ENCODE measurements around the gene KRABD2.
"Not testable (repeated sequence)": the region's sequence is repeated elsewhere in the genome, so short reads cannot be mapped to it uniquely, and the experiment has no call there.

KRABD2 gene

DNA sequence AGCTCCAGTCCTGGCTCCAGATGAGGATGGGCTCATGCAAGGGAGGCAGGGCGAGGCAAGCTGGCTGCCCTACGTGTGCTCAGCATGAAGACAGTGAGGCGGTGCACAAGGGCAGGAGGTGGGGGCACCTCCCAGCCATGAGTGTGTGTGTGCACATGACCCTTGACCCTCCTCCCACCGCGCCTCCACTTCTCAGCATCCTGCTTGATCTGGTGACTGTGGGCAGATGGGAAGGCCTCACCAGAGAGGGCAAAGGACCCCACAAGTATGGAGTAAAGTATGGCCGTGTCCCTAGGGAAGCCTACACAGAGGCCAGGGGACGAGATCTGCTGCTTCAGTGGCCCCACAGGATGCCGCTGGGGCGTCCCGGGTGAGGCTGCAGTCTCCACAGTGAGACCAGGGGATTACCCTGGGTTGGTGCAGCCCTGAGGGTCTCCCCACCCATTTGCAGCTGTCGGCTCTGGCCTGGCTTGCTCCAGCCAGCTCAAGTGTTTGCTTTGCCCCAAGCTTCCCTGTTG lies 29.1 kb upstream of the KRABD2 start:
- Histone ChIP-seq H3K4me1 (replicated peaks) (0 out of 2 replicates have a peak, but pooled peaks cover 2% of the 10 kb centered on the region), H3K27me3 (replicated peaks) (no peaks in the 10 kb centered on the region)
- no peak for DNase-seq (ENCODE audit: low read depth in 1 of 2, low spot score in 2 of 2)

DNA sequence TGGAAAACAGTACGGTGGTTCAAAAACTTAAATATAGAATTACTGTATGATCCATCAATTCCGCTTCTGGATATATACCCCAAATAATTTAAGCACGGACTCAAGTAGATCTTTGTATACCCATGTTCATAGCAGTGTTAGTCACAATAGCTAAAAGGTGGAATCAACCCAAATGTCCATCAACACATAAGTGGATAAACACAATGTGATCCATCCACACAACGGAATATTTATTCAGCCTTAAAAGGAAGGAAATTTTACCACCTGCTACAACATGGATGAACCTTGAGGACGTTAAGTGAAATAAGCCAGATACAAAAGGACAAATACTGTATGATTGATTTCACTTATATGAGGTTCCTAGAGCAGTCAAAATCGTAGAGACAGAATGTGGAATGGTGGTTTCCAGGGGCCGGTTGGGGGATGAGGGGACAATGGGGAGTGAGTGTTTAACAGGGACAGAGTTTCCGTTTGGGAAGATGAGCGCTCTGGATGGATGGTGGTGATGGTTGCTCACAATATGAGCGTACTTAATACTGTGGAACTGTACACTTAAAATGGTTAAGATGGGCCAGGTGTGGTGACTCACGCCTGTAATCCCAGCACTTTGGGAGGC lies 26.5 kb upstream of the KRABD2 start:
- H3K9me3 ChIP-seq (replicated peaks): no peaks in the 10 kb centered on the region
- H3K27me3 ChIP-seq (replicated peaks): no peaks in the 10 kb centered on the region
- no peak overlapping the region for H3K4me3 ChIP-seq
- no peak for DNase-seq (ENCODE audit: low read depth in 1 of 2, low spot score in 2 of 2)
- no peaks in the 10 kb centered on the region for H3K4me1 ChIP-seq (replicated peaks)
- H3K36me3 ChIP-seq: no peaks in the 10 kb centered on the region
- H3K27ac ChIP-seq: no peak overlapping the region

More for the DNA sequence above, 29.1 kb upstream of the KRABD2 start:
- no peak overlapping the region for H3K27ac ChIP-seq
- H3K36me3 ChIP-seq: no peaks in the 10 kb centered on the region
- no peaks in the 10 kb centered on the region for H3K9me3 ChIP-seq (replicated peaks)
- H3K4me3 ChIP-seq: no peak overlapping the region

DNA sequence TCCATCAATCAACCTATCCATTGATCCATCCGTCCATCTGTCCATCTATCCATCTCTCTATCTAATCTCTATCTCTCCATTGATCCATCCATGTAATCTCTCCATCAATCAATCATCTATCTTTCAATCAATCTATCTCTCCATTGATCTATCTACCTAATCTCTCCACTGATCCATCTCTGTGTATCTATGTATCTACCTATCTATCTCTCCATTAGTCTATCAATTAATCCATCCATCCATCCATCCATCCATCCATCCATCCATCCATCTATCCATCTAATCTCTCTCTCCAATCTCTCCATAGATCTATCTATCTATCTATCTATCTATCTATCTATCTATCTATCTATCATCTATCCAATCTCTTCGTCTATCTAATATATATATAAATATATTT lies 24.6 kb upstream of the KRABD2 start:
- no peak overlapping the region for H3K27ac ChIP-seq
- no peak for DNase-seq (ENCODE audit: low read depth in 1 of 2, low spot score in 2 of 2)
- no peaks in the 10 kb centered on the region for H3K9me3 ChIP-seq (replicated peaks)
- no peak overlapping the region for H3K4me3 ChIP-seq
- H3K27me3 ChIP-seq (replicated peaks): no peaks in the 10 kb centered on the region
- no peaks in the 10 kb centered on the region for H3K36me3 ChIP-seq
- H3K4me1 ChIP-seq (replicated peaks): no peaks in the 10 kb centered on the region

DNA sequence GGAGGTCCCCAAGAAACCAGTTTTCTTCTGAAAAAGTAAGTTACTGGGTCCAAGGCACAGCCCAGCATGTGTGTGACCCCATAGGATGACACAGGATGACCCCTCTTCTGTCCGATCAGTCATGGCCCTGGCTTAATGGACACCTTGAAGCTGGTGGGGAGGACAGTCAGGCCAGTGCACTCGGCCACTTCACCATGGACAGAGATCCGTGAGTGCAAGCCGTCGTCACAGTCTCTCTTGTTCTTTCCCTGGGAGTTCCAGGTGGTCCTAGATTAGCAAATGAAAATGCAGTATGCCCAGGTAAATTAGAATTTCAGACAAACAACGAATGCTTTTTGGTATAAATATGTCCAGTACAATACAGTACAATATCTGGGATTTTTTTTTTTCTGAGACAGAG lies 22.5 kb upstream of the KRABD2 start:
- no peak for DNase-seq (ENCODE audit: low read depth in 1 of 2, low spot score in 2 of 2)
- Histone ChIP-seq H3K27me3 (replicated peaks) (0 out of 2 replicates have a peak, but pooled peaks cover 3% of the 10 kb centered on the region), H3K9me3 (replicated peaks) (no peaks in the 10 kb centered on the region), H3K27ac (no peak overlapping the region), H3K4me1 (replicated peaks) (no peaks in the 10 kb centered on the region), H3K36me3 (no peaks in the 10 kb centered on the region), H3K4me3 (no peak overlapping the region)

DNA sequence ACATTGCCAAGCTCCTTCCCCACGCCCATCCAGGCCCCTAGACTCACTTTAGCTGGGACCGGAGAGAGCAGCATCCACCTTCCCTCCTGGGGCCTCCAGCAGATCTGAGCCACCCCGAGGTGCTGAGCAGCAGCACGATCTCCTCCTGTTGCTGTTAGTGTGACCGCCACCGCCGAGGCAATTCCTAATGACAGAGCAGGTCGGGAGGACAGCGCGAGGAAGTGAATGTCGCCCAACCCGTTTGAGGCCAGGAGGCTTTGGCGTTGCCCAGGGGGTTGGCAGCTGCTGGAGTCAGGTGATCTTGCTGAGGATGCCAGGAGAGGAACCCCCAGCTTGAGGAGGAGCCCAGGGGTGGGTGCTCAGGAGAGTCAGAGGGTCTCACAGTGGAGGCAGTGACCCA lies 21.1 kb upstream of the KRABD2 start, which contains the start of gene RNF222:
TSS of gene RNF222 (minus strand) at position 192 of the 400 bp plus-strand sequence. CDS start 4,366 bp downstream, outside the sequence.
- Histone ChIP-seq H3K9me3 (replicated peaks) (no peaks in the 10 kb centered on the region), H3K27me3 (replicated peaks) (0 out of 2 replicates have a peak, but pooled peaks cover 3% of the 10 kb centered on the region), H3K4me3 (no peak within 1 kb of the TSS), H3K27ac (no peak within 1 kb of the TSS), H3K36me3 (no peaks in the 10 kb centered on the region), H3K4me1 (replicated peaks) (0 out of 2 replicates have a peak, but pooled peaks cover 6% of the 10 kb centered on the region)
- no peak for DNase-seq (ENCODE audit: low read depth in 1 of 2, low spot score in 2 of 2)

DNA sequence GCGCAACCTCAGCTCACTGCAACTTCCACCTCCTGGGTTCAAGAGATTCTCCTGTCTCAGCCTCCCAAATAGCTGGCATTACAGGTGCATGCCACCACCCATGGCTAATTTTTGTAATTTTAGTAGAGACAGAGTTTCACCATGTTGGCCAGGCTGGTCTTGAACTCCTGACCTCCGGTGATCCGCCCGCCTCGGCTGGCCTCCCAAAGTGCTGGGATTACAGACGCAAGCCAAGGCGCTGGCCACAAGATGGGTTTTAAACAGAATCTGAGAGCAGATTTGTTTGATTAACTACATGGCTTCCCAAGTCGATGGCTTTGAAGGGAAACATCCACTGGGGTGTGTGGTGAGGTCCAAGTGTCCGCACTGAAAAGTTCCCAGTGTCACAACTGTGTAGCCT lies 18.0 kb upstream of the KRABD2 start:
- not testable (repeated sequence) for H3K36me3 ChIP-seq; H3K27me3 ChIP-seq (replicated peaks); H3K9me3 ChIP-seq (replicated peaks); DNase-seq (ENCODE audit: low read depth in 1 of 2, low spot score in 2 of 2); H3K4me3 ChIP-seq; H3K27ac ChIP-seq
- H3K4me1 ChIP-seq (replicated peaks): peaks cover 12% of the 10 kb centered on the region

DNA sequence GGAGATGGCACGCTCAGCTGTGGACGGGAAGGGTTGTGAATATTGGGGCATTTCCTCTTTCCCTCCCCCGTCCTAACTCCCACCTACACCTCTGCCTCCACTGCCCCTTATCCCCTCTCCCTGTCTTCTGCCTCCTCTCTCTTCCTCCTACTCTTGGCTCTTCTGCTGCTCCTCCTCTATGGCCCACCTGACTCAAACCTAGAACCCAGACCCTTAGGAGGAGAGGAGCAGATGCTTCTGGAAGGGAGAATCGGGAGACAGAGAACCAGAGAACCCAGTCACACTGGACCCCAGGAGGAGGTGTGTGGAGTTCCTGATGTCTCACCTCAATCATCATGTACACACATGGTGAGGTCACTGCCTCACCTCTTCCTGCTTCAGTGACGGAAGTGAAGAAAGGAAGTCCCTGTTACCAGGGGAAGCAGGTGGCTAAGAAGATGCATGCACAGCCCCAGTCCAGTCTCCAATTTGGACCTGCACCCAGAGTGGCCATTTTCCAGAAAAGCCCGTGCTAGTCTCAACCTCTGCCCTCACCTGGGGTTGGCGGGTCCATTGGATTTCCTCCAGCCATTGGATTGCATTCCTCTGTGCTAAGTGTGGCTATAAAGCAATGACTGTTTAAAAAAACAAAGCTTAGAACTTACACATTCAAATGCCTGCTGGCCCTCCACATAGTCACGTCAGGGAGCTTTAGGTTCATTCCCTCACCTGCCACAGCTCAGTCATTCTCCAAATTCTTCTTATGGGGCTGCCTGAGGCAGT lies 17.1 kb upstream of the KRABD2 start:
- Histone ChIP-seq H3K27ac (no peak overlapping the region), H3K4me3 (no peak overlapping the region), H3K4me1 (replicated peaks) (peaks cover 12% of the 10 kb centered on the region), H3K36me3 (no peaks in the 10 kb centered on the region), H3K9me3 (replicated peaks) (no peaks in the 10 kb centered on the region), H3K27me3 (replicated peaks) (0 out of 2 replicates have a peak, but pooled peaks cover 3% of the 10 kb centered on the region)
- no peak for DNase-seq (ENCODE audit: low read depth in 1 of 2, low spot score in 2 of 2)

DNA sequence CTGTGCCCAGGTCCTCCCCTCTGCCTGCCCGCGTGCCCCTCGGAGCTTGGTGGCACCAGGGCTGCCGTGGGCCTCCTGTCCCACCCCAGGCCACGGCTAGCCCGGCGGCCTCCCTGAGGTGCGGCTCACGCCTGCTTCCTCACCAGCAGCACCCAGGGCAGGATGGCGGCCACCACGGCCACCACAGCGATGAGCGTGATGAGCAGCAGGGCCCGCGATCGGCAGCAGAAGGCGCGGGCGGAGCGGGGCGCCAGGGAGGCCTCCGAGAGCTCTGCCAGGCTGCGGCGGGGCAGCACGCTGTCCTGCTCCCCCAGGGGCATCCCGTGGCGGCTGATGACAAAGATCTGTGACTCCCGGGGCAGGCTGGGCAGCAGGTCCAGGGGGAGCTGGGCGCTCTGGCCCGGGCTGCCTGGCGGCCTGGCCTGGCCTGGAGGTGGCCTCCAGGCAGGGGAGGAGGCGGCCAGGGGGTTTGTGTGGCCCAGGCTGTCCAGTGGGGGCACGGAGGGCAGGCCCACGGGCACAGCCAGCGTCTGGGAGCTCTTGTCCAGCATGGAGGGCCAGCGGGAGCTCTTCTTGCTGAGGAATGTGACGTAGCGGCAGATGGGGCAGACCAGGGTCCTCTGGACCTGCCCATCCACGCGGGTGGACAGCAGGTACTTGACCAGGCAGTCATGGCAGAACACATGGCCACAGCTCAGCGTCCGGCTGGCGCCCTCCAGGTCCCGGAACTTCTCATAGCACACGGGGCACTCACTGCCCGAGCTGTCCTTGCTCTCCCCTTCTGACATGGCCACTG lies 16.4 kb upstream of the KRABD2 start:
- no peak overlapping the region for H3K27ac ChIP-seq
- no peak for DNase-seq (ENCODE audit: low read depth in 1 of 2, low spot score in 2 of 2)
- no peaks in the 10 kb centered on the region for H3K9me3 ChIP-seq (replicated peaks)
- 0 out of 2 replicates have a peak, but pooled peaks cover 3% of the 10 kb centered on the region for H3K27me3 ChIP-seq (replicated peaks)
- H3K36me3 ChIP-seq: no peaks in the 10 kb centered on the region
- peaks cover 12% of the 10 kb centered on the region for H3K4me1 ChIP-seq (replicated peaks)
- H3K4me3 ChIP-seq: no peak overlapping the region

DNA sequence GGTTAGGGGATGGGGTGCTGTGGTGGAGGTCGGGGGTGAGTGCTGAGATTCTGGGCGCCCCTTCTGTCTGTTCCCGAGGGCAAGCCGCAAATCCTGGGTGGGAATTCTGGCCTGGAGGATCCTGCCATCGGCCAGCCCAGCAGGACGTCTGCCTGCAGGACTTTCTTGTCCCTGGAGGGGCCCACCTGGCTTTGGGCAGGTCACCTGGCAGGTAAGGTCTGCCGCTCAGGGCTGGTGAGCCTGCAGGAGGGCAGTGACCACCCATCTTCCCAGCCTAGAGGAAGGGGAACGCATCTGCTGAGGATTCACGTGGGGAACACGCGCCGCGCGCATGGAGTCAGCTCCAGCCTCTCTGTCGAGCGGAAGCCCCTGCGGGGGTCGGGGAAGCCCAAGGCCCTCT lies 15.8 kb upstream of the KRABD2 start:
- Histone ChIP-seq H3K4me3 (no peak overlapping the region), H3K27ac (no peak overlapping the region), H3K4me1 (replicated peaks) (peaks cover 12% of the 10 kb centered on the region), H3K27me3 (replicated peaks) (0 out of 2 replicates have a peak, but pooled peaks cover 3% of the 10 kb centered on the region), H3K36me3 (no peaks in the 10 kb centered on the region), H3K9me3 (replicated peaks) (no peaks in the 10 kb centered on the region)
- no peak for DNase-seq (ENCODE audit: low read depth in 1 of 2, low spot score in 2 of 2)

DNA sequence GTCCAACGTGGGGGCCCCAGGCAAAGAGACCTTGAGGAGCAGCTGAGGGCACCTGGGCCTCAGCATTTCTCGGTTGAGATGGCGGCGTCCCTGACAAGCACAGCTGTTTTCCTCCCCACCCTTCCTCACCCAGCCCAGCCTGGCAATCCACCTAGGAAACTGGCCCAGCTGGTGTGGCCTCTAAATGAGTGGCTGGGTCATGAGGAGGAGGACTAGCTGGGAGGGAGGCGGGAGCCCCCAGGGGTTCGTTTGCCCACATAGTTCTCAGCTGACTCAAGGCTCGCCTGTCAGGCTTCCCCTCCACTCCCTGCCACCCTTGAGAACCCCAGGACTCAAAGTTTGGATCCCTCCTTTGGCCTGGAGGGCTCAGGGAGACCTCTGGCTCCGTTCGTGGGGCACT lies 15.2 kb upstream of the KRABD2 start:
- H3K36me3 ChIP-seq: no peaks in the 10 kb centered on the region
- H3K4me3 ChIP-seq: no peak overlapping the region
- H3K27ac ChIP-seq: no peak overlapping the region
- H3K9me3 ChIP-seq (replicated peaks): no peaks in the 10 kb centered on the region
- H3K27me3 ChIP-seq (replicated peaks): 0 out of 2 replicates have a peak, but pooled peaks cover 3% of the 10 kb centered on the region
- DNase-seq (ENCODE audit: low read depth in 1 of 2, low spot score in 2 of 2): no peak
- peaks cover 12% of the 10 kb centered on the region for H3K4me1 ChIP-seq (replicated peaks)

DNA sequence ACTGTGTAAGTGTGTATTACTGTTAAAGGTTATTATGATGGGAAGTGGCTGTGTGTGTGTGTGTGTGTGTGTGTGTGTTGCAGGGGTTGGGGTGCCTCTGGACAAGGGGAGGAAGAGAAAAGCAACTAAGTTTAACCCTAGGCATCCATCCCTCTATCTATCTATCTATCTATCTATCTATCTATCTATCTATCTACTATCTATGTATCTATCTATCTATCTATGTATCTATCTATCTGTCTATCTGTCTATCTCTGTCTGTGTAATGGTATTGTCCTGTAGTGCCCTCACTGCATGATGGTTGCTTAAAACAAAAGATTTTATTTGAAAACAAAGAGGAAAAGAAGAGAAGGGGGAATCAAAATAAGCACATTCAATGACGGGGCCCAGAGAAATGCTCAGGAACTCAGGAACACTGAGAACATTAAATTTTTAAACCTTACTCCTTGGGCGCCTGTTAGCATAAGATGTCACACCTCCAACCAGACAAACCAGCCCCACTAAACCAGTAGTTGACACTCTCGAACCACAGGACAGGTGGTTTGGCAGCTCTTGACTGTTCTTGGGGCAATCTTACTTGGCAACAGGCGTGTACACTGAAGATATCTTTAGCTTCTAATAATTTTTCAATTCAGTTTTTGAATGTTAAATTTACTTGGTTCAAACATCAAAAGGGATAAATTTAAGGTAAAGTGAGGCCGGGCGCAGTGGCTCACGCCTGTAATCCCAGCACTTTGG lies 11.6 kb upstream of the KRABD2 start:
- no peaks in the 10 kb centered on the region for H3K27me3 ChIP-seq (replicated peaks)
- H3K36me3 ChIP-seq: peaks cover 4% of the 10 kb centered on the region; the same call in 1 of the 2 replicates
- H3K4me3 ChIP-seq: no peak overlapping the region
- DNase-seq (ENCODE audit: low read depth in 1 of 2, low spot score in 2 of 2): no peak
- no peak overlapping the region for H3K27ac ChIP-seq
- peaks cover 24% of the 10 kb centered on the region for H3K4me1 ChIP-seq (replicated peaks)
- H3K9me3 ChIP-seq (replicated peaks): no peaks in the 10 kb centered on the region

DNA sequence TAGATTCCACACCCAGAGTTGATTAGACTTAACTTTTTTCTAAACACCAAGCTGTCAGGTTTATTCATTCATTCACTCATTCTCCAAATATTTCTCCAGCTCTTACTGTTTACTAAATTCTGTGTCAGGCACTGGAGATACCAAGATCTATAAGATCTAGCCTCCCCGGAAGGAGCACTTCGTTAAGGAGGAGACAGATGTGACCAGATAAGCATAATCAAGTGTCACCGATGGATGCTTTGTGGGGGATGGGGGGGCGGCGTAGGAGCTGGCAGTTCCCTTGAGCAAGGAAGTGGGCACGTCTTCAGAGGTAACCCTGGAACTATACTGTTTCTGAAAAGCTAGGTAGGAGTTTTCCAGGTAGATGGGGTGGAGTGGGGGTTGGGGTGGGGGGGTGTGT lies 10.3 kb upstream of the KRABD2 start:
- no peak overlapping the region for H3K27ac ChIP-seq
- DNase-seq (ENCODE audit: low read depth in 1 of 2, low spot score in 2 of 2): no peak
- H3K4me1 ChIP-seq (replicated peaks): peaks cover 25% of the 10 kb centered on the region
- no peaks in the 10 kb centered on the region for H3K27me3 ChIP-seq (replicated peaks)
- H3K36me3 ChIP-seq: peaks cover 11% of the 10 kb centered on the region
- no peak overlapping the region for H3K4me3 ChIP-seq
- H3K9me3 ChIP-seq (replicated peaks): no peaks in the 10 kb centered on the region

DNA sequence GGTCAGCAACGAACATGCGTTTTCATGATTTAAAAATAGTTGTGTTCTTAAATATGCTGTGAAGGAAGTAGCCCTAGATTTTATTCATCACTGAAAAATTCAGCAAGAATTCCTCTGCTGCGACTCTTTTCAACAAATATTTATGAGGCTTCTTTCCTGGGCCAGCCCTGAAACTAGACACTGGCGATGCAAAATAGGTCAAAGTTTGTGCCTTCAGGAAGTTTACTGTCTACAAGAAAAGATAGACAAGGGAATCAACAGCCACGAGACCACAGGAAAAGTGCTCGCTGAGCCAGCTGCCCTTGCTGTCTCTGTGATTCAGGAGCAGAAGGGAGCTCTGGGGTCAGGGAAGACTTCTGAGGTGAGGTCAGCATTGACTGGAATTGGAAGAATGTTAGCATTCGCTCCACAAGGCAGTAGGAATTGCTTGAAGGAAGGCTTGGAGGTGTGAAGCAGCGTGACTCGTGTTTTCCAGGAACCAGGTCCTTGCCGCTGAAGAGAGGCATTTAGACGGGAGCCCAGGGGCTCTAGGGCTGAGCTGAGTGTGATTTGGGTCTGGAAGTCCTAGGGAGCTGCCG lies 8.4 kb upstream of the KRABD2 start:
- H3K9me3 ChIP-seq (replicated peaks): no peaks in the 10 kb centered on the region
- DNase-seq (ENCODE audit: low read depth in 1 of 2, low spot score in 2 of 2): peak; percentile 88
- H3K4me3 ChIP-seq: peak overlapping the region; percentile 81
- H3K27me3 ChIP-seq (replicated peaks): no peaks in the 10 kb centered on the region
- peak overlapping the region; percentile 86 for H3K27ac ChIP-seq
- peaks cover 32% of the 10 kb centered on the region for H3K4me1 ChIP-seq (replicated peaks)
- H3K36me3 ChIP-seq: peaks cover 30% of the 10 kb centered on the region
